KOPT-K1 (cell line): ENCODE data around the gene KAT5.
A peak's percentile ranks its signal among the peaks of the same experiment; 100 is the strongest.
"Not testable (repeated sequence)": the region's sequence is repeated elsewhere in the genome, so short reads cannot be mapped to it uniquely, and the experiment has no call there.

Source experiments
- H3K27ac ChIP-seq: fragments of 200-600 bp; sonication (generic); 2 replicates; pipeline ENCODE4 v1.5.1; 2016; ENCODE audit warnings: antibody characterized with exemption, mild to moderate bottlenecking, low read depth, low read length; ENCODE audit not compliant: poor library complexity, severe bottlenecking
- H3K36me3 ChIP-seq: fragments of 200-600 bp; sonication (generic); 2 replicates; pipeline ENCODE4 v1.5.1; 2017; ENCODE audit warnings: antibody characterized with exemption, mild to moderate bottlenecking, low read length, moderate library complexity; ENCODE audit not compliant: insufficient read depth
- H3K9me3 ChIP-seq: fragments of 200-600 bp; sonication (generic); 2 replicates; pipeline ENCODE4 v1.5.1; 2017; ENCODE audit warnings: antibody characterized with exemption, low read length, mild to moderate bottlenecking; ENCODE audit not compliant: insufficient read depth, poor library complexity, severe bottlenecking

KAT5 gene

GRCh38 chr11:65711785-65712632 is at the start of gene KAT5:
Gene KAT5 (plus strand): TSS chr11:65712252. CDS start chr11:65712268, 16 bp downstream.
- Histone ChIP-seq H3K36me3 (peaks cover 43% of the 10 kb centered on the region), H3K9me3 (no peaks in the 10 kb centered on the region), H3K27ac (peak within 1 kb of the TSS; percentile 95)

DNA sequence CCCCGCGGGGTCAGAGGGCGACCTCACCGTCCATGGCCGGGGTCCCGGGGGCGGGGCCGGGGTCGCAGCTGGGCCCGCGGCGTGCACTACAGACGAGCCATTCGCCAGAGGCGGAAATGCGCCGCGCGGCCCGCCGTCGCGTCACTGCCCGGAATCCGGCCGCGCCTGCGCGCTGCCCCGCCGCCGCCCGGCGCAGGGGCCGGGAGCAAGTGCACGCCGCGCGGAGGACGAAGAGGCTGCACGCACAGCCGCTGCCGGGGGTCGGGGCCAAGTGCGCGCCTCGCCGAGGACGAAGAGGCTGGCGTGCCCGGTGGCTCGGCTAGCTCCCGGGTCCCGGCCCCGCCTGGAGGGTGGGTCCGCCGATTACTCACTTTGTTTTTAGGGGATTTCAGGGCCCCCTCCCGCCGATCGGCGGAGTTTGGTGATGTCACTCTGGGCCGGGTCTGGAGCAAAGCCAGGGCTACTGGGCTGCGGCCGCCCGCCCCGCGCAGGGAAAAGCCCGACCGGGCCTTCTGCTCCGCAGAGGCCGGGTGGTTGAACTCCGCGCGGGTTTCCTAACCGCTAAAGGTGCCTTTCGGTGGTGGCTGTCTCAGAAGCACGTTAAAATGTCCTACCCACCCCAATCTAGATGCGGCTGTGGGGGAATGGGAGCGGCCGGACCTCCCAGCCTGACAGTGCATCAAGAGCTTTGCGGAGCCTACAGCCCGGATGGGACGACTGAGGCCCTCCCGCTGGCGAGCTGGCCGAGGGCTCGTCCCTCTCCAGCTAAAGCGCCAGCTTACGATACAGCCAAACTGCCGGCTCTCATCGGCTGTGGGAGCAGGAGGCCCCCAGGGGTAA is 49.0 kb upstream of the KAT5 start, which contains the start of gene RELA:
TSS of gene RELA (minus strand) at position 118 of the 840 bp plus-strand sequence. CDS start at position 34, 84 bp downstream.
- no peaks in the 10 kb centered on the region for H3K9me3 ChIP-seq
- peaks cover 36% of the 10 kb centered on the region for H3K36me3 ChIP-seq
- peak within 1 kb of the TSS; percentile 88 for H3K27ac ChIP-seq

- H3K36me3 ChIP-seq = peaks cover 29% of the 10 kb centered on the region
- H3K27ac ChIP-seq = peak overlapping the region; percentile 88
- H3K9me3 ChIP-seq = no peaks in the 10 kb centered on the region
Observed at GRCh38 chr11:65663639-65664200, 48.3 kb upstream of the KAT5 start.

DNA sequence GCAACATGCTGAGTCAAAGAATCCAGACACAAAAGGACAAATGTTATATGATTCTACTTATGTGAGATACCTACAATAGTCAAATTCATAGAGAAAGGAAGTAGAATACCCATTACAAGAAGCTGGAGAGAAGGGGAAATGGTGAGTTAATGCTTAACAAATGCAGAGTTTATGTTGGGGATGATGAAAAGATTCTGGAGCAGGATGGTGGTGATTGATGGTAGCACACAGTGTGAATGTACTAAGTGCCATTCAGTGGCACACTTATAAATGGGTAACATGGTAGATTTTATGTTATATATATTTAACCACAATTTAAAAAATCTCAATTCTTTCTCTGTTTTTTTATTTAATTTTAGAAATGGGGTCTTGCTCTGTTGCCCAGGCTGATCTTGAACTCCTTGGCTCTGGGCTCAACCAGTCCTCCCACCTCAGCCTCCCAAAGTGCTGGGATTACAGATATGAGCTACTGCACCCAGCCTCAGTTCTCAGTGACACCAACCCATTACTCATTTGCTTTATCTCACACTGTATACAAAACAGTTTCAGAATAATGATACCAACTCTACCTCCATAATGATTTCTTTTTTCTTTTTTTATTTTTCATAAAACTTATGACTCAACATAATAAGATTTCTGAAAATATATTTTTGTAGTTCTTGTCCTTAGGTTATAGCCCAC is 39.7 kb upstream of the KAT5 start:
- Histone ChIP-seq H3K27ac (no peak overlapping the region), H3K36me3 (no peaks in the 10 kb centered on the region), H3K9me3 (no peaks in the 10 kb centered on the region)

GRCh38 chr11:65672982-65673381 is 39.1 kb upstream of the KAT5 start:
- no peaks in the 10 kb centered on the region for H3K36me3 ChIP-seq

GRCh38 chr11:65680192-65680743 is 31.8 kb upstream of the KAT5 start:
- no peak overlapping the region for H3K27ac ChIP-seq
- no peaks in the 10 kb centered on the region for H3K9me3 ChIP-seq
- H3K36me3 ChIP-seq = no peaks in the 10 kb centered on the region

More at GRCh38 chr11:65672982-65673381, 39.1 kb upstream of the KAT5 start:
- Histone ChIP-seq H3K9me3 (no peaks in the 10 kb centered on the region), H3K27ac (no peak overlapping the region)

DNA sequence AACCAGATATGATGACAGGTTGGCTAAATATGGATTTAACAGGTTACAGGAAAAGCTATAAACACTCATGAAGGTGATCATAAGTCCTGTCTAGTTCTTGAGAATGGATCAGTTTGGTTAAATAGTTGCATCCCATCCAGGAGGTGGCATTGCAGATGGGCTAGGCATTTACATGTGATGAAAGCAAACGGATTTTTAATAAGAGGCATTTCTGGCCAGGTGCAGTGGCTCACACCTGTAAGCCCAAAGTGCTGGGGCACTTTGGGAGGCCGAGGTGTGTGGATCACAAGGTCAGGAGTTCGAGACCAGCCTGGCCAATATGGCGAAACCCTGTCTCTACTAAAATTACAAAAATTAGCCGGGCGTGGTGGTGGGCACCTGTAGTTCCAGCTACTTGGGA is 28.6 kb upstream of the KAT5 start:
- not testable (repeated sequence) for H3K36me3 ChIP-seq, H3K9me3 ChIP-seq, H3K27ac ChIP-seq

DNA sequence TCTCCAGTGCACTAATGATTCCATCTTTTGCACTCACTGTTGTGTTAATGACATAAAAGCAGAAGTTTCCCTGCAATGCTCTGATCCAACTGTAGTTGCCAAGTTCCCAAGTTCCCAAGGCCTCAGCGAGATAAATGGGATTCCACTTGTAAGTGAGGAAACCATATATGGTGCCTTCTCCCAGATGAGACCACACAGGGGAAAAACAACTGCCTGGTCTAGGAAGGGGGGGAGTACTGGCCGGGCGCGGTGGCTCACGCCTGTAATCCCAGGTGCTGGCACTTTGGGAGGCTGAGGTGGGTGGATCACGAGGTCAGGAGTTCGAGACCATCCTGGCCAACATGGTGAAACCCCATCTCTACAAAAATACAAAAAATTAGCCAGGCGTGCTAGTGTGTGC is 26.1 kb upstream of the KAT5 start:
- Histone ChIP-seq H3K27ac (no peak overlapping the region), H3K9me3 (no peaks in the 10 kb centered on the region), H3K36me3 (no peaks in the 10 kb centered on the region)

DNA sequence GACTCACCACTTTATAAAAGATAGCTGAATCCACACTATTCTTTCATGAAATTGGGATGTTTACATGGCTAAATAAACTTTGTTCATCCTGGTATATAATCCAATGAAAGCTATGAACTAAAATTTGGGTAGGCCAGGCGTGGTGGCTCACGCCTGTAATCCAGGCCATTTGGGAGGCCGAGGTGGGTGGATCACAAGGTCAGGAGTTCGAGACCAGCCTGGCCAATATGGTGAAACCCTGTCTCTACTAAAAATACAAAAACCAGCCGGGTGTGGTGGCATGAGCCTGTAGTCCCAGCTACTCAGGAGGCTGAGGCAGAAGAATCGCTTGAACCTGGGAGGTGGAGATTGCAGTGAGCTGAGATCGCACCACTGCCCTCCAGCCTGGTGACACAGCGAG is 20.2 kb upstream of the KAT5 start:
- not testable (repeated sequence) for H3K36me3 ChIP-seq, H3K9me3 ChIP-seq, H3K27ac ChIP-seq

DNA sequence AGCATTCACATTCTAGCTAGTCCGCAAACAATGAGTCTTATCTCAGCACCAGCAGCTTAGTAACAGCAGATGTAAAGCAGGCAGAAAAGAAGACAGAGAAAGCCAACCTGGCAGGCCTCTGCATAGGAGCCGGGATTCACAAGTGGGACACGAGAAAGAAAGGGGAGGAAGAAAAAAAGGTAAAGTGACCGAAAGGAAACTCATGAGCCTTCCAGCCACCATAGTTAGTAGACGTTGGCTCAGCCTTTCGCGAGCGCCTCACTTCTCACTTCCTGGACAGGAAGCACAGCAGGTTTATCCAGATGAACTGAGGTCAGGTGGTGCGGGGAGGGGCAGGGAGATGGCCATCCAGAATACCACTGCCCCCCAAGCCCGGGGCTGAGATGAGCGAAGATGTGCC is 19.7 kb upstream of the KAT5 start:
- Histone ChIP-seq H3K27ac (no peak overlapping the region), H3K36me3 (no peaks in the 10 kb centered on the region), H3K9me3 (no peaks in the 10 kb centered on the region)

DNA sequence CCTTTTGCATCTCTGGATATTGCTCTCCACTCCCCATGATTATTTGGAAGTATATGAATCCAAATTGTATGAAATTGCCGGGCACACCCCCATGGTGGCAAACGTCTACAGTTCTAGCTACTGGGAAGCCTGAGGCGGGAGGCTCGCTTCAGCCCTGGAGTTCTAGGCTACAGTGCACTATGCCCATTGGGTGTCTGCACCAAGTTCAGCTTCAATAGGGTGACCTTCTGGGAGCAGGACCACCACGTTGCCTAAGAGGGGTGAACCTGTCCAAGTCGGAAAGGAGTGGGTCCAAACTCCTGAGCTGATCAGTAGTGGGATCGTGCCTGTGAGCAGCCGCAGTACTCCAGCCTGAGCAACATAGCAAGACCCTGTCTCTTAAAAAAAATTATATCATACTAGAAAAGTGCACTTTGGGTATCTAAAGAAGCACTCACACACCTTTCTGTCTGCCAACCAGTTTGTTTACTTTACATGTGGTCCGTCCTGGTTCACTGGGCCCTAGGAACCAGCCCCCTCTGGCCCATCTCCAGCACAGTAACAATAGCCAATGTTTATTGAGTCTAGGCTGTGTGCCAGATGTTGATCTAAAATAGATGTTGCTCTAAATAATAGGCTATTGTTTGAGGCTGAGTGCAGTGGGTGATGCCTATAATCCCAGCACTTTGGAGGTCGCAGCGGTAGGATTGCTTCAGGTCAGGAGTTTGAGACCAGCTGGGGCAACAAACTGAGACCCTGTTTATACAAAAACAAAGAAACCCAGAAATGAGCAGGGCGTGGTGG is 16.4 kb upstream of the KAT5 start:
- no peaks in the 10 kb centered on the region for H3K36me3 ChIP-seq
- no peak overlapping the region for H3K27ac ChIP-seq
- peaks cover 7% of the 10 kb centered on the region for H3K9me3 ChIP-seq

GRCh38 chr11:65696802-65697552 is 15.1 kb upstream of the KAT5 start:
- no peak overlapping the region for H3K27ac ChIP-seq

DNA sequence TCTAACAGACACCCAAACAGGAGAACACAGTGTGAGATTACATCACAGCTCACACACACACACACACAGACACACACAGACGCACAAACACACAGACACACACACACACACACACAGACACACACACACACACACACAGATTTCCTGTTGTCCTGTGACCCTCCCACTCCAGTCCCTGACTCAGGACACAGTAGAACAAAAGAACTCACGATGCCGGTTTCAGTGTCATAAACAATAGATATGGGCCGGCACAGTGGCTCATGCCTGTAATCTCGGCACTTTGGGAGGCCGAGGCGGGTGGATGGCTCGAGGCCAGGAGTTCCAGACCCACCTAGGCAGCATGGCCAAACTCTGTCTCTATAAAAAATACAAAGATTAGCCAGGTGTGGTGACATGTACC is 13.8 kb upstream of the KAT5 start:
- Histone ChIP-seq H3K27ac (no peak overlapping the region), H3K9me3 (peaks cover 7% of the 10 kb centered on the region), H3K36me3 (no peaks in the 10 kb centered on the region)

More at GRCh38 chr11:65696802-65697552, 15.1 kb upstream of the KAT5 start:
- Histone ChIP-seq H3K36me3 (no peaks in the 10 kb centered on the region), H3K9me3 (peaks cover 7% of the 10 kb centered on the region)
